ENCODE measurements around the gene MAD1L1.

The MAD1L1 gene

DNA sequence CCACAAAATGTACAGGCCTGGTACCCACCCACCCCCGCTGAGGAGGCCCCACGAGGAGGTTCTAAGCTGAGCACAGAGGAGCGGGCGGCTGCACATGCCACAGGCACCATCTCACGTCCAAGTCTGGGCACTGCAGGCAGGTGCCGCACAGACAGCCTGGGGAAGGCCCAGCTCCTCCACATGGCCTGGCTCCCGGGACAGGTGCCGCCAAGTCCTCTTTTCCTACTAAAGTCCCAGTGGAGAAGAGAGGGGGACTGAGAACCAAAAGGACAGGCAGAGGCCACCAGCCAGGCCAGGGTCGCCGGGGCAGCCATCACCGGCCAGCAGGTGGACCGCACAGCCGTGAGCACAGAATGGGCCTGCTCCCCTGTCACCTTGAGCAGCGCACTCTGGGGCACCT lies 91.1 kb downstream of the MAD1L1 start:
- no peak overlapping the region for H3K4me3 ChIP-seq (ENCODE audit: low read length)
- DNase-seq (ENCODE audit: low read depth): no peak
- TF ChIP-seq, protein P1, sequence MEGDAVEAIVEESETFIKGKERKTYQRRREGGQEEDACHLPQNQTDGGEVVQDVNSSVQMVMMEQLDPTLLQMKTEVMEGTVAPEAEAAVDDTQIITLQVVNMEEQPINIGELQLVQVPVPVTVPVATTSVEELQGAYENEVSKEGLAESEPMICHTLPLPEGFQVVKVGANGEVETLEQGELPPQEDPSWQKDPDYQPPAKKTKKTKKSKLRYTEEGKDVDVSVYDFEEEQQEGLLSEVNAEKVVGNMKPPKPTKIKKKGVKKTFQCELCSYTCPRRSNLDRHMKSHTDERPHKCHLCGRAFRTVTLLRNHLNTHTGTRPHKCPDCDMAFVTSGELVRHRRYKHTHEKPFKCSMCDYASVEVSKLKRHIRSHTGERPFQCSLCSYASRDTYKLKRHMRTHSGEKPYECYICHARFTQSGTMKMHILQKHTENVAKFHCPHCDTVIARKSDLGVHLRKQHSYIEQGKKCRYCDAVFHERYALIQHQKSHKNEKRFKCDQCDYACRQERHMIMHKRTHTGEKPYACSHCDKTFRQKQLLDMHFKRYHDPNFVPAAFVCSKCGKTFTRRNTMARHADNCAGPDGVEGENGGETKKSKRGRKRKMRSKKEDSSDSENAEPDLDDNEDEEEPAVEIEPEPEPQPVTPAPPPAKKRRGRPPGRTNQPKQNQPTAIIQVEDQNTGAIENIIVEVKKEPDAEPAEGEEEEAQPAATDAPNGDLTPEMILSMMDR (conservative IDR thresholded peaks at IDR 0.05; ENCODE audit: low read length): no peak

DNA sequence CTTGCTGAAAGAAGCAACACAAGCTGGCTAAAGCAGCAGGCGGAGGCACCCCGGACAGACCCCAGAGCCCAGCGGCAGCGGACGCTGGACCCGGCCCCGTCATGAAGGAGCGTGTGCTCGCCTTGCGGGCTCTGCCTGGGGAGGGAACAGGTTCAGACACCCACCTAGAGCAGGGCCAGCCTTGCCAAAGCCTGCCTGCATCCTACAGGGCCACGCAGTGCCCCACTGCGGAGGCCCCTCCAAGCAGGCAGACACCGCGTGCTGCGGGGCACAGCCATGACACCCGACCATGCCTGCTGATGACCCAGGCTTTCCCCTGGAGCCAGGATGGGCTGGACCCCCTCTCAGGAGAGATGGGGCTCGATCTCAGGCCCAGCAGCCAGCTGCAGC lies 91.7 kb downstream of the MAD1L1 start:
- DNase-seq (ENCODE audit: low read depth): no peak
- TF ChIP-seq, protein P1 (conservative IDR thresholded peaks at IDR 0.05; ENCODE audit: low read length): no peak
- H3K4me3 ChIP-seq (ENCODE audit: low read length): no peak overlapping the region

DNA sequence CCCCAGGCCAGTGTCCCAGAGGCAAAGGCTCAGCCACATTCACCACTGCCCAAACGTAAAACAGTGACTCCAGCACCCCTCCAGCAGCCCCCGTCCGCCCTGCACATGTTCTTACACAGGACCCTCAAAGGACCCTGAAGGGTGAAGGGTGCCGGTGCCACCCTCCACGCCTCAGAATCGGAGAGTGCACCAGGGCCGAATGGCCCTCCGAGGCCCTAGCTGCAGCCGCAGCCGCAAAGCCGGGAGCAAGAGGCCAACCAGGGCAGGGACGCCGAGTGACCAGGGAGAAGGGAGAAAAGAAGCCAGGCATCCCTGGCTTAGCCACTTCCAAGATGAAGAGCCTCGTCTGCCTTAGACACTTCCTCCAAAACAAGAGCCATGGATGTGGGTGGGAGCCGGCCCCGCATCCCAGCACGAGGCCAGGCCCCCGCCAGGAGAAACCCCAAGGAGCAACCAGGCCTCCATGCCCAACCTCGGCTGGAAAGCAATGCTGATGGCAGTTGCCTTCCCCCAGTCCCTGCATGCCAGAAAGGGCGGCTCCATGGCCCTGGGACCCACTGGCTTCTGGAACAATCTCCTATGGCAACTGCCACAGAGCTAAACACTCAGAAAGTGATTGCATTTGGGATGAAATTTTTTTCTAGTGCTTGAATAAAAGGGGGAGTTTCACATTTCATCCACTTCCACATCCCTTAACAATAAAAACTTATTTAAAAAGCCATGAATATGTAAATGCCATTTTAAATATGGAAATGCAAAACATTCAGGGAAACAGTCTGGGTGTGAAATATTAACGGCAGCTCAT lies 92.3 kb downstream of the MAD1L1 start:
- no peak overlapping the region for H3K4me3 ChIP-seq (ENCODE audit: low read length)
- DNase-seq (ENCODE audit: low read depth): no peak
- TF ChIP-seq, protein P1 (conservative IDR thresholded peaks at IDR 0.05; ENCODE audit: low read length): no peak

DNA sequence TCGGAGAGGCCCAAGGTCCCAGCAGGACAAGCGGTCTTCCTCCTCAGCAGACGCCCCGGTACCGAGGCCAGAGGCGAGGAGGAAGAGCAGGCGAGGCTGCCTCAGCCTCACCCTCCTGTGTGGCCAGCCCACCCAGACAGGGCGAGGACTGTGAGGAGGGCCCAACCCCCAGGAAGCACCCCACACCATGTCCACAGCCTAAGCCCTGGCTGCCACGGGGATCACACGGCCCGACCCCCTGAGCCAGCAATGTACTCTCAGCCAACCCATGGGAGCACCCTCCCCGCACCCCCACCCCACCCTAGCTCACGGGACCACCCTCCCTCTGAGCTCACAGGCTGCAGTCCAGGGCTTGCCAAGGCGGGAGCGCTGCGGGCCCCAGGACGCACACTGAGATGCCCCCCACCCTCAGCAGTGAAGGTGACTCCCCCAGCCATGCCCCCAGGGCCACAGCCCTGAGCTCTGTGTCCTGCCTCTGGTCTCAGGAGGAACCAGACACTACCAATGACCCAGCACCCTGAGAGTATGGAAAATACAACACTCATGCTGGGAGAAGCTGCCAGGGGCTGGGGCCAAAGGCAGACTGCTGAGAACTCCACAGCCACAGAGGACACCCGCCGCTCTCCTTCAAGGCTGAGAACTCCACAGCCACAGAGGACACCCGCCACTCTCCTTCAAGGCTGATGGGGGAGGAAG lies 93.6 kb downstream of the MAD1L1 start:
- no peak overlapping the region for H3K4me3 ChIP-seq (ENCODE audit: low read length)
- DNase-seq (ENCODE audit: low read depth): no peak
- TF ChIP-seq, protein P1 (conservative IDR thresholded peaks at IDR 0.05; ENCODE audit: low read length): no peak

DNA sequence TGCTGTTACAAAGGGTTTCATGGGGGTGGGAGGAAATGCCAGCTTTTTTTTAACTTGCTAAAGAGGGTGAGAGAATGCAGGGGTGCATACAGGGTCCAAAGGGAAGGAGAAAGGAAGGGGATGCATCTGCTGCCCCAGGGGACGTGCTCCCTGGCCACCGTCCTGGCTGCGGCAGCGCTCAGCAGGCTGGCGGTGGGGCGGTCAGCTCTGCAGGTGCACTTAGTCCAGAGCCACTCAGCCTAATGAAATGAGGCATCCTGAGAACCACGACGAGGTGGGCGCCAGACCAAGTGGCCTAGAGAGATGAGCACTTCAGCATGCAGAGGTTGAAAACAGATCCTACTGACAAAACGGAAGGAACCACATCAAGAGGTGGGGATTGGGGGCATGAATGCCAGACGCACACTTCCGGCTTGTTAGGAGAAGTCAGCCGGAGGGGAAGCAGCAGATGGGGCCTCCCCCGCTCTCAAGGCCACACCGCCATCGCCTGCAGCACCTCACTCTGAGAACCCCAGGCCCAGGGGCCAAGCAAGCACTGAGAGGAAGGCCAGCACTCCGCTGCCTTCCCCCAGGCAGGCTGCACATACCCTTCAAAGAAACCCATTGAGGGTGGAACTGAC lies 94.5 kb downstream of the MAD1L1 start:
- TF ChIP-seq, protein P1 (conservative IDR thresholded peaks at IDR 0.05; ENCODE audit: low read length): no peak
- no peak overlapping the region for H3K4me3 ChIP-seq (ENCODE audit: low read length)
- DNase-seq (ENCODE audit: low read depth): no peak

DNA sequence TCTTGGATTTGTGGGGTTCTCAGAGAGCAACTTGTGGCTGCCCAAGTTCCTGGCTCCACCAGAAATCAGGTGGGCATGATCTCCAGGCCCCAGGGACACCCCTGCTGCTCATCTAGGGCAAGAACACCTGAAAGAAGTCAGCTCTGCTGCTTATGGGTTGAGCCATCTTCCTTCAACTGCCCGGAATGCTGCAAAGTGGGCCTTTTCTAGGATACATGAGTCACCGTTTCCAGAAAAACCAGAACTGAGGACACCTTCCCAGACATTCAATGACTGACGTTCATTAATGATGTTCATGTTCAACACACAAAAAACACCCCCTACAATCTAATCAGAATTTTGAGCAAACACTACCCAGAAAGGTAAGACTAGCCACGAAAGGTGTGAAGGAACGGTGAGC lies 98.0 kb downstream of the MAD1L1 start:
- no peak overlapping the region for H3K4me3 ChIP-seq (ENCODE audit: low read length)
- no peak for DNase-seq (ENCODE audit: low read depth)
- TF ChIP-seq, protein P1 (conservative IDR thresholded peaks at IDR 0.05; ENCODE audit: low read length): no peak
